SJSA1 (cell line): Measurements from ENCODE around the gene MYBPH. TPM values are rescaled to one million over a fixed set of nuclear protein-coding genes. Genes with fewer than 3 reads are reported as not detected.
A peak's percentile ranks its signal among the peaks of the same experiment; 100 is the strongest.

Experiments
- DNase-seq, 2 experiments: peaks; one replicate each; pipeline ENCODE4 v3.0.0-alpha.2; 2015 to 2020; ENCODE audit warnings: low spot score in 2 of 2, low read depth in 1 of 2
- H3K27ac ChIP-seq: fragments of 250-450 bp; sonication (Bioruptor Pico); 2 replicates; pipeline ENCODE4 v1.5.1; 2020; ENCODE audit warnings: mild to moderate bottlenecking, moderate library complexity
- H3K27me3 ChIP-seq: fragments of 250-450 bp; sonication (Bioruptor Pico); replicated peaks from 2 replicates; pipeline ENCODE4 v1.5.1; 2020; ENCODE audit warnings: mild to moderate bottlenecking, moderate library complexity
- H3K36me3 ChIP-seq: fragments of 250-450 bp; sonication (Bioruptor Pico); 2 replicates; pipeline ENCODE4 v1.5.1; 2020; ENCODE audit warnings: mild to moderate bottlenecking
- H3K4me1 ChIP-seq: fragments of 250-450 bp; sonication (Bioruptor Pico); replicated peaks from 2 replicates; pipeline ENCODE4 v1.6.1; 2021; ENCODE audit warnings: mild to moderate bottlenecking
- H3K4me3 ChIP-seq: fragments of 250-450 bp; sonication (Bioruptor Pico); 2 replicates; pipeline ENCODE4 v1.5.1; 2020; ENCODE audit warnings: mild to moderate bottlenecking
- H3K9me3 ChIP-seq: fragments of 250-450 bp; sonication (Bioruptor Pico); replicated peaks from 2 replicates; pipeline ENCODE4 v1.5.1; 2020; ENCODE audit warnings: mild to moderate bottlenecking
- total RNA-seq: library from RNA; depleted of rRNA; stranded (reverse); fragments of >200 nt; shearing (Covaris generic); gene quantifications from 2 replicates; pipeline ENCODE4 v1.2.3, GENCODE V29; 2014; rRNA removed

The MYBPH gene
- not detected in 2 replicates for total RNA-seq

GRCh38 chr1:203175237-203175826, at the start of gene MYBPH:
Gene MYBPH, minus strand, starts transcription at chr1:203175826. Its CDS starts 71 bp downstream, at chr1:203175755.
- no peak within 1 kb of the TSS for H3K4me3 ChIP-seq
- H3K36me3 ChIP-seq = no peaks in the 10 kb centered on the region
- H3K9me3 ChIP-seq = 0 out of 2 replicates have a peak, but pooled peaks cover 3% of the 10 kb centered on the region
- H3K27me3 ChIP-seq = no peaks in the 10 kb centered on the region; the same call in 1 of the 2 replicates
- H3K27ac ChIP-seq = no peak within 1 kb of the TSS
- DNase-seq = no peak
- H3K4me1 ChIP-seq = peaks cover 8% of the 10 kb centered on the region

DNA sequence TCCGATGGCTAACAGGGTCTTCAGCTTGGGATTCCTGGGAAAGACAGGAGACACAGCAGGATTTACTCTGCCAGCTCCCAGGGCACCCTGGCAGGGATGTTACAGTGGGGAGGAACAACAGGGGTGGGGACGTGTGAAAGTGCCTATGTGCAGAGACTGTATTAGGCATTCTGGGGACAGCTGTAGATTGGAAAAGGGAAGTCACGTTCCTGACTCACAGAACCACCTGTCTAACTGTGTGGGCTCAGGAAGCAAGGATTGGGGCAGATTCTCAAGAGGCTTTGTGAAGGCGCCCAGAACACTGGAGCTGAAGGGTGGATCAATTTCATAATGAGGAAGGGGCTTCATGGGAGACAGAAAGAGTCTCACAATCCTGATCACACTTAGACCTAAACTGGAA, 49.4 kb upstream of the MYBPH start:
- Histone ChIP-seq H3K27ac (no peak overlapping the region), H3K9me3 (no peaks in the 10 kb centered on the region), H3K36me3 (no peaks in the 10 kb centered on the region), H3K4me3 (no peak overlapping the region), H3K27me3 (peaks cover 12% of the 10 kb centered on the region), H3K4me1 (no peaks in the 10 kb centered on the region)
- DNase-seq = no peak

DNA sequence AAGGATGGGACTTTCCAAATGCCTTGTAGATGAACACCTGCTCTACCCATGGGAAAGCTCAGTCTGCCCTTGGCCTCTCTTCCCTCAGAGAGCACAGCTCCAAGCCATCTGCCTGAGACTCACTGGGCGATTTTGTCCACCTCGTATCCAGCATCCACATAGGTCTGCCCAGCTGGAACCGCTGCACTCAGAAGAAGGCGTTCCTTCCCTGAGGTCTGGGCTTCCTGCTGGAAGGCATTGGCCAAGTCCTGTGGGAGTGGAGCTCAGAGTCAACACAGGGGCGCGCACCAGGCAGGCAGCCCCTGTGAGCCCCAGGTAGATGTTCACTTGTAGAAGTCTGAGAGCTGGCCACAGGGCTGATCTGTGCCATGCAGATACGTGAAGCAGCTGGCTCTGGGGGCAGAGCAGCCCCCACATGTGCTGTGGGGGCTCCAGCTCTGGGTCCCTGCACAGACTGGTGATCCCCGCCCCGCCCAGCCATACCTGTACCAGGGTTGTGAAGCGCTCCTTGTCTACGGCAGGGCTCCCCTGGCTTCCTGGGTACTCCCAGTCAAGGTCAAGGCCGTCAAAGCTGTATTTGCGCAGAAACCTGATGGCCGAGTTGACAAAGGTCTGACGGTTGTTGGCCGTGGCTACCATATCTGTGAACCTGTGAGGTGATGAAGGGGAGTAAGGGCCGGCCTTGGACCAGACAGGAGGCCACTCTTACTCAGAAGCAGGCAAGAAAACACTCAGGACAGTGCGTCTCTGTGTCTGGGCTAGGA, 47.6 kb upstream of the MYBPH start:
- H3K27me3 ChIP-seq = peaks cover 13% of the 10 kb centered on the region

DNA sequence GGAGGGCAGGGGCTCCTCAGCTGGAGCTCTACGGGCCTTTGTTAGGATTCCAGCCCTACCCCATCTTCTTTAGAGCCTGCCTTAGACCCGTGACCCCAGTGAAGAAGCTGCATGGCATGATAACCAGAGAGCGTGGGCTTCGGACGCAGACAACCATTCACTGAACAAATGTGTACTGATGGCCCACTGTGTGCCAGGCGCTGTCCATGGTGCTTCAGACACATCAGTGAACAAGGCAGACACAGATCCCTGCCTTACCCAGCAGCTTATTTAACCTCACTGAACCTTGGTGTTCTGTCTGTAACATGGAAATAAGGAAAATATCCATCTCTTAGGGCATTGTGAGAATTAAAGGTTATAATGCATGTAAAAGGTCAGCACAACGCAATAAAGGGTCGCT, 44.3 kb upstream of the MYBPH start:
- H3K4me3 ChIP-seq = no peak overlapping the region
- no peaks in the 10 kb centered on the region for H3K4me1 ChIP-seq
- no peaks in the 10 kb centered on the region for H3K9me3 ChIP-seq
- no peaks in the 10 kb centered on the region for H3K36me3 ChIP-seq
- H3K27ac ChIP-seq = no peak overlapping the region
- H3K27me3 ChIP-seq = peaks cover 17% of the 10 kb centered on the region
- peak in 1 of 2 experiments; percentile 12 for DNase-seq

More for the DNA sequence above, 47.6 kb upstream of the MYBPH start:
- Histone ChIP-seq H3K4me3 (no peak overlapping the region), H3K9me3 (no peaks in the 10 kb centered on the region), H3K36me3 (no peaks in the 10 kb centered on the region), H3K4me1 (no peaks in the 10 kb centered on the region), H3K27ac (no peak overlapping the region)
- peak in 1 of 2 experiments; percentile 33 for DNase-seq

GRCh38 chr1:203219171-203219570, 43.5 kb upstream of the MYBPH start:
- peaks cover 17% of the 10 kb centered on the region for H3K27me3 ChIP-seq
- peak in 1 of 2 experiments; percentile 33 for DNase-seq
- no peak overlapping the region for H3K4me3 ChIP-seq
- H3K4me1 ChIP-seq = no peaks in the 10 kb centered on the region
- H3K9me3 ChIP-seq = no peaks in the 10 kb centered on the region
- no peaks in the 10 kb centered on the region for H3K36me3 ChIP-seq
- H3K27ac ChIP-seq = no peak overlapping the region

GRCh38 chr1:203217668-203218067, 42.0 kb upstream of the MYBPH start:
- no peaks in the 10 kb centered on the region for H3K4me1 ChIP-seq
- no peak overlapping the region for H3K4me3 ChIP-seq
- peak in 1 of 2 experiments; percentile 38 for DNase-seq
- H3K9me3 ChIP-seq = no peaks in the 10 kb centered on the region
- no peak overlapping the region for H3K27ac ChIP-seq
- no peaks in the 10 kb centered on the region for H3K36me3 ChIP-seq
- peaks cover 17% of the 10 kb centered on the region for H3K27me3 ChIP-seq

DNA sequence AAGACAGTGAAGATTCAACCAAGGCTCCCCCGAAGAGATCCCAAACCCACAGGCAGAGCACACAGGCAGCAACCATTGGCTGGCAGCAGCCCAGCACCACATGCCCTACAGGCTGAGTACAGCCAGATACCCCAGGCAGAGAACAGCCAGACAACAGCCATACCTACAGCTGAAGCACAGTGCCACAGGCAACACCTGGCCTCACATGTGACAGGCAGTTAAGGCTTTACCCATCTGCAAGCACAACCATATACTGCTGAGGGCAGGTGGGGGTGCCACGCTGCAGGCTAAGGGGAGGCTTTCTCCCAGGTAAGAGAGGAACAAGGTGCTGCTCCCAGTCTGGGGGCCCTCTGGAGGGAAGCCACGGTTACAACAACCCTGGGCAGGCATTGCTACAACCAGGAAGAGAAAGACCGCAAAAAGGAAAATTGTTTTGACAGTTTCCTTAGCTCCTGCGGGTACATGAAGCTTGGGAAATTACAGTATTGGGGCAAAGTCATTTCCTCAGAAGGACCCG, 41.6 kb upstream of the MYBPH start:
- Histone ChIP-seq H3K4me1 (no peaks in the 10 kb centered on the region), H3K9me3 (no peaks in the 10 kb centered on the region), H3K27me3 (peaks cover 17% of the 10 kb centered on the region), H3K4me3 (no peak overlapping the region), H3K36me3 (no peaks in the 10 kb centered on the region), H3K27ac (no peak overlapping the region)
- DNase-seq = peak in 1 of 2 experiments; percentile 23

- Histone ChIP-seq H3K27me3 (peaks cover 17% of the 10 kb centered on the region; the same call in 1 of the 2 replicates), H3K9me3 (no peaks in the 10 kb centered on the region), H3K4me1 (no peaks in the 10 kb centered on the region), H3K27ac (no peak overlapping the region), H3K36me3 (no peaks in the 10 kb centered on the region), H3K4me3 (no peak overlapping the region)
- DNase-seq = peak; percentile 22 to 44
These were observed 40.9 kb upstream of the MYBPH start for GRCh38 chr1:203216274-203217138.

GRCh38 chr1:203215573-203215972, 39.9 kb upstream of the MYBPH start:
- no peaks in the 10 kb centered on the region for H3K4me1 ChIP-seq
- H3K27ac ChIP-seq = no peak overlapping the region
- H3K4me3 ChIP-seq = no peak overlapping the region
- H3K36me3 ChIP-seq = no peaks in the 10 kb centered on the region
- H3K9me3 ChIP-seq = no peaks in the 10 kb centered on the region
- H3K27me3 ChIP-seq = peaks cover 9% of the 10 kb centered on the region; the same call in 1 of the 2 replicates
- DNase-seq = no peak

DNA sequence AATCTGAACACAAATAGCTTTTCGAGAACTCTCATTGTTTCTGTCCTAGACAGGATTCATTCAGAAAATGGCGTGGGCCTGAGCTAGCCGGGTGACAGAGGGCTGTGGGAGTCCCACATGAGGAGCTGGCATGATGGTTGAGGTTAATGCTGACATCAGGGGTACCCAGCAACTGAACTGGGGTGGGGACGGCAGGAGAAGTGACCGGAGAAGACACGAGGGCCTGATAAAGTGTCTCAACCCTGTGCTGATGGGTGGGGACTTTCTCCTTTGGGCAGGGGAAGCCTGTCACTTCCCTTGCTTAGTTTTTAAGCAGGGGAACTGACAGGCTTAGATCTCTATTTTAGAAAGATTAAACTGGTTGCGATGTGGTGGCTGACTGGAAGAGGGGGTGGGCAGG, 39.2 kb upstream of the MYBPH start:
- H3K4me3 ChIP-seq = no peak overlapping the region
- H3K4me1 ChIP-seq = no peaks in the 10 kb centered on the region
- no peak for DNase-seq
- H3K9me3 ChIP-seq = no peaks in the 10 kb centered on the region
- H3K27ac ChIP-seq = no peak overlapping the region
- H3K36me3 ChIP-seq = no peaks in the 10 kb centered on the region
- peaks cover 10% of the 10 kb centered on the region; the same call in 1 of the 2 replicates for H3K27me3 ChIP-seq

DNA sequence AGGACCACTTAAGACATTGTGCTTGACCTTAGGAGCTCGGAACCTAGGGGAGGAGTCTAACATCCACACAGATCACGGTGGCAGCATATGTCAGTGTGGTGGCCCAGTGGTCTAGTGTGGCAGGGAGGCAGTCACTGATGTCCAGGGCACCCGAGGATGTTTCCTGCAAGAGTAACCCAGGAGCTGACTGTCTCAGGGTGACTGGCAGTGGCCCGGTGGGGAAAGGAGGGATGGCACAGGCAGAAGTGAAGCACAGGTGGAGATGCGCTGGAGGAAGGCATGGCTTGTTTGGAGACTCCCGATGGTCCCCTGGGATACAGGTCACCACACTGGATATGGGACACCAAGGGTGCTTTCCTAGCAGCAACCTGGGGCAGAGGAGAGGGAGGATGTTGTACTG, 37.5 kb upstream of the MYBPH start:
- H3K27me3 ChIP-seq = peaks cover 13% of the 10 kb centered on the region; the same call in 1 of the 2 replicates
- H3K36me3 ChIP-seq = no peaks in the 10 kb centered on the region
- DNase-seq = no peak
- H3K9me3 ChIP-seq = no peaks in the 10 kb centered on the region
- H3K27ac ChIP-seq = no peak overlapping the region
- H3K4me3 ChIP-seq = no peak overlapping the region
- H3K4me1 ChIP-seq = no peaks in the 10 kb centered on the region

DNA sequence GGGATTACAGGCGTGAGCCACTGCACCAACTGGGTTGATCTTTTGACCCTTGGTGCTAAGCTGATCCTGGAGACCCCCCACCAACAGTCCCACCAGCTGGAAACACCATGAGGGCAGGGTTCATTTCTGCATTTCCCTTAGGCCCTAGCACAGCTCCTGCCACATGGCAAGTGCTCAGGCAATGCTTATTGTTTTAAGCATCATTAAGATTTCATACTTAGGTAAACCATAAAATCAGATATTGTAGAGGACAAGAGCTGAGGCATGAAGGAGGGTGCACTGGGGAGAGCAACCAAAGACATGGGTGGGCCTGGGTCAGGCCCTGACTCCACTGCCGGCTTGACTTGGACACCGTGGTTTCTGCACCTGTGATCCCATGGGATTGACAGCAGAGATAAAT, 36.2 kb upstream of the MYBPH start:
- DNase-seq = no peak
- Histone ChIP-seq H3K4me1 (no peaks in the 10 kb centered on the region), H3K36me3 (no peaks in the 10 kb centered on the region), H3K27me3 (peaks cover 12% of the 10 kb centered on the region; the same call in 1 of the 2 replicates), H3K27ac (no peak overlapping the region), H3K4me3 (no peak overlapping the region), H3K9me3 (no peaks in the 10 kb centered on the region)

DNA sequence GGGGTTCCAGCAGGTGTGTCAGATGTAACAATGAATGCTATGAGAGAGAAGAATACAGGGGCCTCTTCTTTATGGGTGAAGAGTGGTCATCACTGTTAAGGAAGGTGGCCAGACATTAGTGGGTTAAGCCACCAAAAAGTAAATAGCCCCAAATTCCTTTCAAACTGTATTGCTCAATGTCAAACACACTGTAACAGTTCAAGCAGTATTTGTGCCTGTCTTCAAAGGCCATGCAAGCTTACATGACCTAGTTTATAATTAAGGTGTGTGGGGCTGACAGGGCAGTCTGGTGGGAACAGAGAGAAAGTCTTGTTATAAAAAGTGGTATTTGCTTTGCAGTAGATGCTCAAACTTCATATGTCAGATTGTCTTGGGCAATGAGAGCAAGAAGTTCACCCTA, 35.4 kb upstream of the MYBPH start:
- Histone ChIP-seq H3K27me3 (peaks cover 12% of the 10 kb centered on the region; the same call in 1 of the 2 replicates), H3K27ac (no peak overlapping the region), H3K9me3 (no peaks in the 10 kb centered on the region), H3K36me3 (no peaks in the 10 kb centered on the region), H3K4me1 (no peaks in the 10 kb centered on the region), H3K4me3 (no peak overlapping the region)
- no peak for DNase-seq
